GM23338 (cell line): Measurements from ENCODE around the gene MPHOSPH10. TPM values are rescaled to one million over a fixed set of nuclear protein-coding genes. Genes with fewer than 3 reads are reported as not detected.

ENCODE experiments used
- ATAC-seq: fragments of 200-7000 bp; cut with Tn5 transposase; 3 replicates; pipeline ENCODE4 v1.9.1; 2020
- DNase-seq: peaks from one replicate; pipeline ENCODE4 v3.0.0-alpha.2; 2015; ENCODE audit warnings: low spot score
- H2AFZ ChIP-seq: fragments of 200-600 bp; sonication (generic); 2 replicates; pipeline ENCODE4 v1.8.0; 2016; ENCODE audit warnings: antibody characterized with exemption, mild to moderate bottlenecking, moderate library complexity
- H3F3A ChIP-seq: fragments of 200-600 bp; sonication (generic); replicated peaks from 2 replicates; pipeline ENCODE4 v1.8.0; 2017; ENCODE audit warnings: antibody characterized with exemption, mixed run types, low read depth
- H3K27ac ChIP-seq: fragments of 200-600 bp; sonication (generic); 2 replicates; pipeline ENCODE4 v1.6.1; 2016; ENCODE audit warnings: low read depth
- H3K27me3 ChIP-seq: fragments of 200-600 bp; sonication (generic); 2 replicates; pipeline ENCODE4 v1.8.0; 2016; ENCODE audit warnings: mild to moderate bottlenecking, mixed run types, moderate library complexity; ENCODE audit not compliant: insufficient read depth
- H3K36me3 ChIP-seq: fragments of 200-600 bp; sonication (generic); 2 replicates; pipeline ENCODE4 v1.8.0; 2016; ENCODE audit warnings: mild to moderate bottlenecking; ENCODE audit not compliant: insufficient read depth
- H3K4me1 ChIP-seq: fragments of 200-600 bp; sonication (generic); 2 replicates; pipeline ENCODE4 v1.8.0; 2016; ENCODE audit warnings: mild to moderate bottlenecking, moderate library complexity; ENCODE audit not compliant: insufficient read depth
- H3K4me2 ChIP-seq: fragments of 200-600 bp; sonication (generic); 2 replicates; pipeline ENCODE4 v1.7.1; 2017; ENCODE audit warnings: mixed run types
- H3K4me3 ChIP-seq: fragments of 200-600 bp; sonication (generic); 2 replicates; pipeline ENCODE4 v1.6.1; 2016; ENCODE audit warnings: mixed run types
- H3K79me2 ChIP-seq: fragments of 200-600 bp; sonication (generic); replicated peaks from 2 replicates; pipeline ENCODE4 v1.8.0; 2017; ENCODE audit warnings: mild to moderate bottlenecking; ENCODE audit not compliant: insufficient read depth
- H3K9me2 ChIP-seq: fragments of 200-600 bp; sonication (generic); 2 replicates; pipeline ENCODE4 v1.8.0; 2017; ENCODE audit not compliant: insufficient read depth
- H4K20me1 ChIP-seq: fragments of 200-600 bp; sonication (generic); replicated peaks from 2 replicates; pipeline ENCODE4 v1.8.0; 2017; ENCODE audit warnings: mild to moderate bottlenecking; ENCODE audit not compliant: insufficient read depth
- H3K27ac Mint-ChIP-seq: 2 replicates; pipeline ENCODE4 v1.8.0; 2020; ENCODE audit warnings: inconsistent platforms, mild to moderate bottlenecking, moderate library complexity, mixed read lengths
- H3K27me3 Mint-ChIP-seq: 3 replicates; pipeline ENCODE4 v1.8.0; 2022; ENCODE audit warnings: low read depth, mild to moderate bottlenecking, moderate library complexity, mixed read lengths, inconsistent platforms; ENCODE audit not compliant: insufficient read depth, poor library complexity
- H3K36me3 Mint-ChIP-seq: 3 replicates; pipeline ENCODE4 v1.8.0; 2021; ENCODE audit warnings: low read depth, mild to moderate bottlenecking, inconsistent platforms, moderate library complexity, mixed read lengths
- H3K4me1 Mint-ChIP-seq: 3 replicates; pipeline ENCODE4 v1.8.0; 2020; ENCODE audit warnings: mild to moderate bottlenecking, inconsistent platforms, mixed read lengths
- H3K4me3 Mint-ChIP-seq: 3 replicates; pipeline ENCODE4 v1.8.0; 2021; ENCODE audit warnings: moderate library complexity, mild to moderate bottlenecking, inconsistent platforms, mixed read lengths
- H3K9me3 Mint-ChIP-seq: 3 replicates; pipeline ENCODE4 v1.8.0; 2020; ENCODE audit warnings: moderate library complexity, mild to moderate bottlenecking, inconsistent platforms, mixed read lengths
- CREB1 ChIP-seq: fragments of 250-450 bp; sonication (Bioruptor Pico); IDR thresholded peaks from 2 replicates; pipeline ENCODE4 v1.5.0; 2020; ENCODE audit warnings: low read depth, mild to moderate bottlenecking, moderate library complexity
- EZH2 ChIP-seq: fragments of 200-600 bp; sonication (generic); IDR thresholded peaks from one replicate; pipeline ENCODE4 v1.8.0; 2017; ENCODE audit warnings: antibody characterized with exemption, mild to moderate bottlenecking, low read depth; ENCODE audit not compliant: unreplicated experiment
- EZH2phosphoT487 ChIP-seq: fragments of 200-600 bp; sonication (generic); IDR thresholded peaks from one replicate; pipeline ENCODE4 v1.8.1; 2018; ENCODE audit warnings: antibody characterized with exemption; ENCODE audit not compliant: unreplicated experiment
- JUNB ChIP-seq: IDR thresholded peaks from one replicate; pipeline ENCODE4 v1.6.1; 2016; ENCODE audit warnings: antibody characterized with exemption; ENCODE audit not compliant: unreplicated experiment
- NANOG ChIP-seq: IDR thresholded peaks from 2 replicates; pipeline ENCODE4 v1.6.1; 2016; ENCODE audit warnings: antibody characterized with exemption, borderline replicate concordance
- POLR2AphosphoS5 ChIP-seq: IDR thresholded peaks from 2 replicates; pipeline ENCODE4 v1.6.1; 2016; ENCODE audit warnings: antibody characterized with exemption, low read depth
- STAT1 ChIP-seq: IDR thresholded peaks from one replicate; pipeline ENCODE4 v1.6.1; 2016; ENCODE audit warnings: antibody characterized with exemption; ENCODE audit not compliant: unreplicated experiment
- ZNF114 ChIP-seq: fragments of 250-450 bp; sonication (Bioruptor Pico); IDR thresholded peaks from 2 replicates; pipeline ENCODE4 v1.5.0; 2020; ENCODE audit warnings: mild to moderate bottlenecking, moderate library complexity
- ZNF331 ChIP-seq: fragments of 250-450 bp; sonication (Bioruptor Pico); IDR thresholded peaks from 2 replicates; pipeline ENCODE4 v1.5.0; 2020; ENCODE audit warnings: low read depth, mild to moderate bottlenecking, moderate library complexity
- polyA plus RNA-seq: library from polyadenylated mRNA; unstranded; fragments of >200 nt; fragmentation: Nextera tagmentation; extraction: Ambion mirVana; gene quantifications from 2 replicates; pipeline ENCODE4 v1.2.1, GENCODE V29; 2016
- total RNA-seq: library from RNA; depleted of rRNA; stranded (reverse); fragments of >200 nt; shearing (Covaris generic); gene quantifications from 2 replicates; pipeline ENCODE4 v1.2.3, GENCODE V29; 2014
- TF ChIP-seq, protein P1 (sequence below), 2 experiments: fragments of 200-600 bp in 1 of 2; sonication (generic) in 1 of 2; conservative IDR thresholded peaks; 2 replicates each; pipeline versions ENCODE4 v1.5.1 to v1.6.1; 2016 to 2017; ENCODE audit warnings: antibody characterized with exemption in 2 of 2, low read depth in 2 of 2, mild to moderate bottlenecking in 2 of 2, moderate library complexity in 1 of 2
- TF ChIP-seq, protein P2 (sequence below): IDR thresholded peaks from one replicate; pipeline ENCODE4 v1.6.1; 2018; ENCODE audit warnings: antibody characterized with exemption; ENCODE audit not compliant: unreplicated experiment
- TF ChIP-seq, protein P3 (sequence below): fragments of 250-450 bp; sonication (Bioruptor Pico); IDR thresholded peaks from 2 replicates; pipeline ENCODE4 v1.5.0; 2020; ENCODE audit warnings: mild to moderate bottlenecking, moderate library complexity
- TF ChIP-seq, protein P4 (sequence below): IDR thresholded peaks from 2 replicates; pipeline ENCODE4 v1.6.1; 2016; ENCODE audit warnings: antibody characterized with exemption

MPHOSPH10 gene
- total and polyA plus RNA-seq, 2 experiments from 2014 or later = 23.8 to 64.8 TPM

DNA sequence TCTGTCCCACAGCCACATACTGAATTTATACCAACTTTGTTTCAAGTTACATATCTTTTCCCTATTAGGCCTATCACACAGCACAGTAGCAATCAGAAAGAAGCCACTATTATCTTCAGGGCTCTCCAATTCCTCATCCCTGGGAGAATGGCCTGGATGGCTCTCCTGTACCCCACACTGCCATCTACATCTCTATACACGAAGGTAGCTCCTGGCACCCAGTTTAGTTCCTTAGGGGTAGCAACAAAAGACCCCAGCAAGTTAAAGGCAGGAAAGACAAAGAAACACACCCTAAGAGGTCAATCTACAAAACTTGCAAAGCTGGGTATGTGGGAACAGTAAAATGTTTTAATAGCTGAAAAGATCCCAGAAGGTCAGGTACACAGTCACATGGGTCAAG lies 56.5 kb downstream of the MPHOSPH10 start:
- no peaks in the 10 kb centered on the region for H3K9me3 Mint-ChIP-seq
- peak; percentile 79 for ATAC-seq
- H3K4me1 Mint-ChIP-seq = peaks cover 50% of the 10 kb centered on the region
- H4K20me1 ChIP-seq = no peaks in the 10 kb centered on the region; the same call in 1 of the 2 replicates
- peaks cover 3% of the 10 kb centered on the region for H3K27me3 Mint-ChIP-seq
- H3K36me3 Mint-ChIP-seq = no peaks in the 10 kb centered on the region; the same call in 2 of the 3 replicates
- H2AFZ ChIP-seq = no peak overlapping the region
- no peaks in the 10 kb centered on the region for H3K36me3 ChIP-seq
- H3K4me1 ChIP-seq = peaks cover 38% of the 10 kb centered on the region
- H3K4me3 Mint-ChIP-seq = peak overlapping the region; percentile 22; the same call in 1 of the 3 replicates
- no peaks in the 10 kb centered on the region for H3K9me2 ChIP-seq
- H3K27me3 ChIP-seq = no peaks in the 10 kb centered on the region
- H3K27ac ChIP-seq = no peak overlapping the region
- no peaks in the 10 kb centered on the region for H3K79me2 ChIP-seq
- H3K4me3 ChIP-seq = no peak overlapping the region
- 0 out of 2 replicates have a peak overlapping the region, but pooled peaks have one; percentile 53 for H3K4me2 ChIP-seq
- no peaks in the 10 kb centered on the region for H3F3A ChIP-seq
- no peak for TF ChIP-seq ZNF331 (CRISPR knock-in tag)
- no peak for TF ChIP-seq EZH2
- TF ChIP-seq POLR2AphosphoS5 = no peak
- no peak for TF ChIP-seq JUNB
- TF ChIP-seq, protein P1, sequence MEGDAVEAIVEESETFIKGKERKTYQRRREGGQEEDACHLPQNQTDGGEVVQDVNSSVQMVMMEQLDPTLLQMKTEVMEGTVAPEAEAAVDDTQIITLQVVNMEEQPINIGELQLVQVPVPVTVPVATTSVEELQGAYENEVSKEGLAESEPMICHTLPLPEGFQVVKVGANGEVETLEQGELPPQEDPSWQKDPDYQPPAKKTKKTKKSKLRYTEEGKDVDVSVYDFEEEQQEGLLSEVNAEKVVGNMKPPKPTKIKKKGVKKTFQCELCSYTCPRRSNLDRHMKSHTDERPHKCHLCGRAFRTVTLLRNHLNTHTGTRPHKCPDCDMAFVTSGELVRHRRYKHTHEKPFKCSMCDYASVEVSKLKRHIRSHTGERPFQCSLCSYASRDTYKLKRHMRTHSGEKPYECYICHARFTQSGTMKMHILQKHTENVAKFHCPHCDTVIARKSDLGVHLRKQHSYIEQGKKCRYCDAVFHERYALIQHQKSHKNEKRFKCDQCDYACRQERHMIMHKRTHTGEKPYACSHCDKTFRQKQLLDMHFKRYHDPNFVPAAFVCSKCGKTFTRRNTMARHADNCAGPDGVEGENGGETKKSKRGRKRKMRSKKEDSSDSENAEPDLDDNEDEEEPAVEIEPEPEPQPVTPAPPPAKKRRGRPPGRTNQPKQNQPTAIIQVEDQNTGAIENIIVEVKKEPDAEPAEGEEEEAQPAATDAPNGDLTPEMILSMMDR (conservative IDR thresholded peaks at IDR 0.05; ENCODE audit: low read depth in 2 of 2) = no peak
- TF ChIP-seq STAT1 = no peak
- no peak for TF ChIP-seq CREB1 (CRISPR knock-in tag)
- TF ChIP-seq, protein P2, sequence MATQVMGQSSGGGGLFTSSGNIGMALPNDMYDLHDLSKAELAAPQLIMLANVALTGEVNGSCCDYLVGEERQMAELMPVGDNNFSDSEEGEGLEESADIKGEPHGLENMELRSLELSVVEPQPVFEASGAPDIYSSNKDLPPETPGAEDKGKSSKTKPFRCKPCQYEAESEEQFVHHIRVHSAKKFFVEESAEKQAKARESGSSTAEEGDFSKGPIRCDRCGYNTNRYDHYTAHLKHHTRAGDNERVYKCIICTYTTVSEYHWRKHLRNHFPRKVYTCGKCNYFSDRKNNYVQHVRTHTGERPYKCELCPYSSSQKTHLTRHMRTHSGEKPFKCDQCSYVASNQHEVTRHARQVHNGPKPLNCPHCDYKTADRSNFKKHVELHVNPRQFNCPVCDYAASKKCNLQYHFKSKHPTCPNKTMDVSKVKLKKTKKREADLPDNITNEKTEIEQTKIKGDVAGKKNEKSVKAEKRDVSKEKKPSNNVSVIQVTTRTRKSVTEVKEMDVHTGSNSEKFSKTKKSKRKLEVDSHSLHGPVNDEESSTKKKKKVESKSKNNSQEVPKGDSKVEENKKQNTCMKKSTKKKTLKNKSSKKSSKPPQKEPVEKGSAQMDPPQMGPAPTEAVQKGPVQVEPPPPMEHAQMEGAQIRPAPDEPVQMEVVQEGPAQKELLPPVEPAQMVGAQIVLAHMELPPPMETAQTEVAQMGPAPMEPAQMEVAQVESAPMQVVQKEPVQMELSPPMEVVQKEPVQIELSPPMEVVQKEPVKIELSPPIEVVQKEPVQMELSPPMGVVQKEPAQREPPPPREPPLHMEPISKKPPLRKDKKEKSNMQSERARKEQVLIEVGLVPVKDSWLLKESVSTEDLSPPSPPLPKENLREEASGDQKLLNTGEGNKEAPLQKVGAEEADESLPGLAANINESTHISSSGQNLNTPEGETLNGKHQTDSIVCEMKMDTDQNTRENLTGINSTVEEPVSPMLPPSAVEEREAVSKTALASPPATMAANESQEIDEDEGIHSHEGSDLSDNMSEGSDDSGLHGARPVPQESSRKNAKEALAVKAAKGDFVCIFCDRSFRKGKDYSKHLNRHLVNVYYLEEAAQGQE = no peak
- TF ChIP-seq NANOG = no peak
- no peak for TF ChIP-seq ZNF114 (CRISPR knock-in tag)
- TF ChIP-seq, protein P3, sequence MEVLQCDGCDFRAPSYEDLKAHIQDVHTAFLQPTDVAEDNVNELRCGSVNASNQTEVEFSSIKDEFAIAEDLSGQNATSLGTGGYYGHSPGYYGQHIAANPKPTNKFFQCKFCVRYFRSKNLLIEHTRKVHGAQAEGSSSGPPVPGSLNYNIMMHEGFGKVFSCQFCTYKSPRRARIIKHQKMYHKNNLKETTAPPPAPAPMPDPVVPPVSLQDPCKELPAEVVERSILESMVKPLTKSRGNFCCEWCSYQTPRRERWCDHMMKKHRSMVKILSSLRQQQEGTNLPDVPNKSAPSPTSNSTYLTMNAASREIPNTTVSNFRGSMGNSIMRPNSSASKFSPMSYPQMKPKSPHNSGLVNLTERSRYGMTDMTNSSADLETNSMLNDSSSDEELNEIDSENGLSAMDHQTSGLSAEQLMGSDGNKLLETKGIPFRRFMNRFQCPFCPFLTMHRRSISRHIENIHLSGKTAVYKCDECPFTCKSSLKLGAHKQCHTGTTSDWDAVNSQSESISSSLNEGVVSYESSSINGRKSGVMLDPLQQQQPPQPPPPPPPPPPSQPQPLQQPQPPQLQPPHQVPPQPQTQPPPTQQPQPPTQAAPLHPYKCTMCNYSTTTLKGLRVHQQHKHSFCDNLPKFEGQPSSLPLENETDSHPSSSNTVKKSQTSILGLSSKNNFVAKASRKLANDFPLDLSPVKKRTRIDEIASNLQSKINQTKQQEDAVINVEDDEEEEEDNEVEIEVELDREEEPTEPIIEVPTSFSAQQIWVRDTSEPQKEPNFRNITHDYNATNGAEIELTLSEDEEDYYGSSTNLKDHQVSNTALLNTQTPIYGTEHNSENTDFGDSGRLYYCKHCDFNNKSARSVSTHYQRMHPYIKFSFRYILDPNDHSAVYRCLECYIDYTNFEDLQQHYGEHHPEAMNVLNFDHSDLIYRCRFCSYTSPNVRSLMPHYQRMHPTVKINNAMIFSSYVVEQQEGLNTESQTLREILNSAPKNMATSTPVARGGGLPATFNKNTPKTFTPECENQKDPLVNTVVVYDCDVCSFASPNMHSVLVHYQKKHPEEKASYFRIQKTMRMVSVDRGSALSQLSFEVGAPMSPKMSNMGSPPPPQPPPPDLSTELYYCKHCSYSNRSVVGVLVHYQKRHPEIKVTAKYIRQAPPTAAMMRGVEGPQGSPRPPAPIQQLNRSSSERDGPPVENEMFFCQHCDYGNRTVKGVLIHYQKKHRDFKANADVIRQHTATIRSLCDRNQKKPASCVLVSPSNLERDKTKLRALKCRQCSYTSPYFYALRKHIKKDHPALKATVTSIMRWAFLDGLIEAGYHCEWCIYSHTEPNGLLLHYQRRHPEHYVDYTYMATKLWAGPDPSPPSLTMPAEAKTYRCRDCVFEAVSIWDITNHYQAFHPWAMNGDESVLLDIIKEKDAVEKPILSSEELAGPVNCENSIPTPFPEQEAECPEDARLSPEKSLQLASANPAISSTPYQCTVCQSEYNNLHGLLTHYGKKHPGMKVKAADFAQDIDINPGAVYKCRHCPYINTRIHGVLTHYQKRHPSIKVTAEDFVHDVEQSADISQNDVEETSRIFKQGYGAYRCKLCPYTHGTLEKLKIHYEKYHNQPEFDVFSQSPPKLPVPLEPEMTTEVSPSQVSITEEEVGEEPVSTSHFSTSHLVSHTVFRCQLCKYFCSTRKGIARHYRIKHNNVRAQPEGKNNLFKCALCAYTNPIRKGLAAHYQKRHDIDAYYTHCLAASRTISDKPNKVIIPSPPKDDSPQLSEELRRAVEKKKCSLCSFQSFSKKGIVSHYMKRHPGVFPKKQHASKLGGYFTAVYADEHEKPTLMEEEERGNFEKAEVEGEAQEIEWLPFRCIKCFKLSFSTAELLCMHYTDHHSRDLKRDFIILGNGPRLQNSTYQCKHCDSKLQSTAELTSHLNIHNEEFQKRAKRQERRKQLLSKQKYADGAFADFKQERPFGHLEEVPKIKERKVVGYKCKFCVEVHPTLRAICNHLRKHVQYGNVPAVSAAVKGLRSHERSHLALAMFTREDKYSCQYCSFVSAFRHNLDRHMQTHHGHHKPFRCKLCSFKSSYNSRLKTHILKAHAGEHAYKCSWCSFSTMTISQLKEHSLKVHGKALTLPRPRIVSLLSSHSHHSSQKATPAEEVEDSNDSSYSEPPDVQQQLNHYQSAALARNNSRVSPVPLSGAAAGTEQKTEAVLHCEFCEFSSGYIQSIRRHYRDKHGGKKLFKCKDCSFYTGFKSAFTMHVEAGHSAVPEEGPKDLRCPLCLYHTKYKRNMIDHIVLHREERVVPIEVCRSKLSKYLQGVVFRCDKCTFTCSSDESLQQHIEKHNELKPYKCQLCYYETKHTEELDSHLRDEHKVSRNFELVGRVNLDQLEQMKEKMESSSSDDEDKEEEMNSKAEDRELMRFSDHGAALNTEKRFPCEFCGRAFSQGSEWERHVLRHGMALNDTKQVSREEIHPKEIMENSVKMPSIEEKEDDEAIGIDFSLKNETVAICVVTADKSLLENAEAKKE (CRISPR knock-in tag) = no peak
- TF ChIP-seq, protein P4, sequence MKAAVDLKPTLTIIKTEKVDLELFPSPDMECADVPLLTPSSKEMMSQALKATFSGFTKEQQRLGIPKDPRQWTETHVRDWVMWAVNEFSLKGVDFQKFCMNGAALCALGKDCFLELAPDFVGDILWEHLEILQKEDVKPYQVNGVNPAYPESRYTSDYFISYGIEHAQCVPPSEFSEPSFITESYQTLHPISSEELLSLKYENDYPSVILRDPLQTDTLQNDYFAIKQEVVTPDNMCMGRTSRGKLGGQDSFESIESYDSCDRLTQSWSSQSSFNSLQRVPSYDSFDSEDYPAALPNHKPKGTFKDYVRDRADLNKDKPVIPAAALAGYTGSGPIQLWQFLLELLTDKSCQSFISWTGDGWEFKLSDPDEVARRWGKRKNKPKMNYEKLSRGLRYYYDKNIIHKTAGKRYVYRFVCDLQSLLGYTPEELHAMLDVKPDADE = no peak
- TF ChIP-seq EZH2phosphoT487 = no peak
- H3K27ac Mint-ChIP-seq = peak overlapping the region; percentile 7; the same call in 1 of the 2 replicates
- DNase-seq = no peak
